ENCODE measurements around the gene FCHO2. TPM values are rescaled to one million over a fixed set of nuclear protein-coding genes. Genes with fewer than 3 reads are reported as not detected.
A peak's percentile ranks its signal among the peaks of the same experiment; 100 is the strongest.

FCHO2 gene
- polyA plus RNA-seq, 1 donor from 2014 or later, result 1.3 TPM

- Mint-ChIP-seq H3K4me3 (peak overlapping the region in 1 of 4 donors; percentile 10), H3K27me3 (peaks cover 62% of the 10 kb centered on the region), H3K36me3 (no peaks in the 10 kb centered on the region), H3K4me1 (peaks cover 5 to 15% (median 12%) of the 10 kb centered on the region in 3 donors), H3K9me3 (peaks cover 0 to 3% (median 2%) of the 10 kb centered on the region in 3 donors), H3K27ac (no peak overlapping the region)
Observed at GRCh38 chr5:73121119-73121463, 165.2 kb downstream of the FCHO2 start.

- no peaks in the 10 kb centered on the region for H3K36me3 Mint-ChIP-seq
- H3K4me1 Mint-ChIP-seq, result peaks cover 5 to 20% (median 12%) of the 10 kb centered on the region in 3 donors
- H3K27ac Mint-ChIP-seq, result no peak overlapping the region
- H3K27me3 Mint-ChIP-seq, result peaks cover 52% of the 10 kb centered on the region
- H3K4me3 Mint-ChIP-seq, result peak overlapping the region in 1 of 4 donors; percentile 12
- H3K9me3 Mint-ChIP-seq, result no peaks in the 10 kb centered on the region
Observed at GRCh38 chr5:73122875-73123810, 167.3 kb downstream of the FCHO2 start.

- no peaks in the 10 kb centered on the region for H3K9me3 Mint-ChIP-seq
- no peak overlapping the region for H3K4me3 Mint-ChIP-seq
- H3K27me3 Mint-ChIP-seq, result peaks cover 44% of the 10 kb centered on the region
- no peaks in the 10 kb centered on the region for H3K36me3 Mint-ChIP-seq
- no peak overlapping the region for H3K27ac Mint-ChIP-seq
- H3K4me1 Mint-ChIP-seq, result peaks cover 5 to 16% (median 10%) of the 10 kb centered on the region in 3 donors
Observed at GRCh38 chr5:73125289-73125688, 169.4 kb downstream of the FCHO2 start.

DNA sequence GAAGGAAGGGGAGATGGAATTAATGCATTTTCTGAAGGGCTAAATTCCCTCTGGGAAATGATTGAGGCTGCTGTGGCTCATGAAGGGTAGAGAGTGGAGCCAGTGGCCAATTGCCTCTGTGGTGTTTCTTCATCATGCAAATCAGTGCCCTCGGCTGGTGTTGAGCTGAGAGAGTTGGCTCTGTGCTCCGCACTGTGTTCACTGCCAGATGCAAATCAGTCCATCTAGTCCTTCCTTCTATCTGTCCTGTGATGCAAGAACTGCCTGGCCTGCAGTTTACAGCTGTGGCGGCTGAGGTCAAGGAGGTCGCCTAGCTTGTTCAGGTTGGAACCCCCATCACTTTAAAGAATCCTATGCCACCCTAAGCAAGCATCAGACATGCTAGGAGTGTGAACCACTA is 170.5 kb downstream of the FCHO2 start:
- H3K9me3 Mint-ChIP-seq, result no peaks in the 10 kb centered on the region
- H3K4me1 Mint-ChIP-seq, result peaks cover 2 to 13% (median 5%) of the 10 kb centered on the region in 3 donors
- H3K36me3 Mint-ChIP-seq, result no peaks in the 10 kb centered on the region
- peaks cover 37% of the 10 kb centered on the region for H3K27me3 Mint-ChIP-seq
- peak overlapping the region in 1 of 3 donors; percentile 55 for H3K27ac Mint-ChIP-seq
- no peak overlapping the region for H3K4me3 Mint-ChIP-seq

- Mint-ChIP-seq H3K27ac (peak overlapping the region in 1 of 3 donors; percentile 55), H3K9me3 (no peaks in the 10 kb centered on the region)
Observed at GRCh38 chr5:73126957-73127356, 171.1 kb downstream of the FCHO2 start.

GRCh38 chr5:73129143-73129542 is 173.3 kb downstream of the FCHO2 start:
- H3K27ac Mint-ChIP-seq, result no peak overlapping the region
- H3K4me3 Mint-ChIP-seq, result no peak overlapping the region
- no peaks in the 10 kb centered on the region for H3K9me3 Mint-ChIP-seq
- H3K4me1 Mint-ChIP-seq, result peaks cover 0 to 5% (median 0%) of the 10 kb centered on the region in 3 donors
- H3K27me3 Mint-ChIP-seq, result peaks cover 21% of the 10 kb centered on the region
- H3K36me3 Mint-ChIP-seq, result no peaks in the 10 kb centered on the region

More at GRCh38 chr5:73126957-73127356, 171.1 kb downstream of the FCHO2 start:
- Mint-ChIP-seq H3K4me1 (peaks cover 0 to 13% (median 0%) of the 10 kb centered on the region in 3 donors), H3K36me3 (no peaks in the 10 kb centered on the region), H3K27me3 (peaks cover 33% of the 10 kb centered on the region), H3K4me3 (no peak overlapping the region)

DNA sequence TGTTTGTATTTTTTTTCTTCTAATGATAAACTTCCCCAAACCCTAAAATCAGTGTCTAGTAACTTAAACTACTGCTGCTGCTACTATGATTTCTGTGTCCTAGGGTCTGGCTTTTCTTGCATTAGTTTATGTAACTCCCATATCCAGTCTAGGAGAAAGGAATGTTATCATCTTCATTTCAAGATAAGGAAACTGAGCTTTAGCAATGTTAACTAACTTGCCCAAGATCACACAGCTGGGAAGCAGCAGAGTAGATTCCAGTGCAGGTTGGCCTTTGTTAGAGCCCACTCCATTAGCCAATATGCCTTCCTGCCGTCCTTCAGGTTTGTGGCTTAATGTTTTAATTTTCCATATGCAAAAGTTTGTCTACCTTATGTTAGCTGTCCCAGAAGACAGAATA is 175.0 kb downstream of the FCHO2 start:
- H3K4me3 Mint-ChIP-seq, result no peak overlapping the region
- peaks cover 0 to 6% (median 0%) of the 10 kb centered on the region in 3 donors for H3K4me1 Mint-ChIP-seq
- peaks cover 18% of the 10 kb centered on the region for H3K27me3 Mint-ChIP-seq
- no peaks in the 10 kb centered on the region for H3K36me3 Mint-ChIP-seq
- peaks cover 0 to 3% (median 0%) of the 10 kb centered on the region in 3 donors for H3K9me3 Mint-ChIP-seq
- H3K27ac Mint-ChIP-seq, result no peak overlapping the region

GRCh38 chr5:73131711-73132425 is 176.0 kb downstream of the FCHO2 start:
- H3K27me3 Mint-ChIP-seq, result peaks cover 14% of the 10 kb centered on the region

GRCh38 chr5:73132759-73133158 is 176.9 kb downstream of the FCHO2 start:
- H3K4me3 Mint-ChIP-seq, result no peak overlapping the region
- H3K27ac Mint-ChIP-seq, result no peak overlapping the region
- H3K27me3 Mint-ChIP-seq, result peaks cover 17% of the 10 kb centered on the region
- no peaks in the 10 kb centered on the region for H3K36me3 Mint-ChIP-seq
- peaks cover 0 to 3% (median 0%) of the 10 kb centered on the region in 3 donors for H3K9me3 Mint-ChIP-seq
- H3K4me1 Mint-ChIP-seq, result peaks cover 0 to 1% (median 0%) of the 10 kb centered on the region in 3 donors

More at GRCh38 chr5:73131711-73132425, 176.0 kb downstream of the FCHO2 start:
- Mint-ChIP-seq H3K4me1 (peaks cover 0 to 1% (median 0%) of the 10 kb centered on the region in 3 donors), H3K9me3 (peaks cover 0 to 3% (median 0%) of the 10 kb centered on the region in 3 donors), H3K36me3 (no peaks in the 10 kb centered on the region), H3K27ac (no peak overlapping the region), H3K4me3 (no peak overlapping the region)

GRCh38 chr5:73135021-73135420 is 179.2 kb downstream of the FCHO2 start:
- Mint-ChIP-seq H3K27ac (no peak overlapping the region), H3K27me3 (peaks cover 18% of the 10 kb centered on the region), H3K36me3 (no peaks in the 10 kb centered on the region), H3K9me3 (peaks cover 0 to 3% (median 0%) of the 10 kb centered on the region in 3 donors), H3K4me1 (peaks cover 0 to 1% (median 0%) of the 10 kb centered on the region in 3 donors), H3K4me3 (no peak overlapping the region)

DNA sequence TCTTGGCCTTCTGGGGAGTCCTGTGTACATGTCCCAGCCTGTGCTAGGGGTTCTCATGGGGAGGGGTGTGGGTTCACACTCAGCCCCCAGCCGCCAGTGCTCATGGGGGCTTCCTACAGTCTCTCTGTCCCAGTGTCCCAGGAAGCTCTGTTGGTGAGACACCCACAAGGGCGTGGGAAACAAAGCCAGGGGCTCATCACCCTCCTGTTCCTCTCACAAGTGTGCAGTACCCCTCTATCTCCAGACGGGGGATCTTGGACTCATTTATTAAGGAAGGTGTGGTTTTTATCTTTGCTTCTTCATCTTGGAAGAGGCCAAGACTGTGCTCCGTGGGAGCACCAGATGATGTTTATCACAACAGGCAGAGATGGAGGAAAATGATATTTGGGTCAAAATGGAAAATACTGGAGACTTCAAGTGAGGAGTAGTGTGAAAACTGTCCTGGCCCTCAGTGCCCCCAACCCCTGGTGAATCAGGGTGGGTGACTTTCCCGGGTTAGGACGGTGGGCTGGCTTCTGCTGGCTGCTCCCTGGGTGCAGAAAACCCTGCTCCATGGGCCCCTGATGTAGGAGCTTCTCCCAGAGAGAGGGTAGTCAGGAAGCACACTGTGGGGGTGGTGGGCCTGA is 179.7 kb downstream of the FCHO2 start:
- Mint-ChIP-seq H3K27me3 (peaks cover 18% of the 10 kb centered on the region), H3K4me1 (peaks cover 0 to 1% (median 0%) of the 10 kb centered on the region in 3 donors), H3K27ac (no peak overlapping the region), H3K9me3 (peaks cover 0 to 3% (median 0%) of the 10 kb centered on the region in 3 donors), H3K4me3 (no peak overlapping the region), H3K36me3 (no peaks in the 10 kb centered on the region)

- H3K27me3 Mint-ChIP-seq, result peaks cover 18% of the 10 kb centered on the region
- H3K9me3 Mint-ChIP-seq, result peaks cover 0 to 3% (median 0%) of the 10 kb centered on the region in 3 donors
- no peak overlapping the region for H3K4me3 Mint-ChIP-seq
Observed at GRCh38 chr5:73136055-73136562, 180.3 kb downstream of the FCHO2 start.

DNA sequence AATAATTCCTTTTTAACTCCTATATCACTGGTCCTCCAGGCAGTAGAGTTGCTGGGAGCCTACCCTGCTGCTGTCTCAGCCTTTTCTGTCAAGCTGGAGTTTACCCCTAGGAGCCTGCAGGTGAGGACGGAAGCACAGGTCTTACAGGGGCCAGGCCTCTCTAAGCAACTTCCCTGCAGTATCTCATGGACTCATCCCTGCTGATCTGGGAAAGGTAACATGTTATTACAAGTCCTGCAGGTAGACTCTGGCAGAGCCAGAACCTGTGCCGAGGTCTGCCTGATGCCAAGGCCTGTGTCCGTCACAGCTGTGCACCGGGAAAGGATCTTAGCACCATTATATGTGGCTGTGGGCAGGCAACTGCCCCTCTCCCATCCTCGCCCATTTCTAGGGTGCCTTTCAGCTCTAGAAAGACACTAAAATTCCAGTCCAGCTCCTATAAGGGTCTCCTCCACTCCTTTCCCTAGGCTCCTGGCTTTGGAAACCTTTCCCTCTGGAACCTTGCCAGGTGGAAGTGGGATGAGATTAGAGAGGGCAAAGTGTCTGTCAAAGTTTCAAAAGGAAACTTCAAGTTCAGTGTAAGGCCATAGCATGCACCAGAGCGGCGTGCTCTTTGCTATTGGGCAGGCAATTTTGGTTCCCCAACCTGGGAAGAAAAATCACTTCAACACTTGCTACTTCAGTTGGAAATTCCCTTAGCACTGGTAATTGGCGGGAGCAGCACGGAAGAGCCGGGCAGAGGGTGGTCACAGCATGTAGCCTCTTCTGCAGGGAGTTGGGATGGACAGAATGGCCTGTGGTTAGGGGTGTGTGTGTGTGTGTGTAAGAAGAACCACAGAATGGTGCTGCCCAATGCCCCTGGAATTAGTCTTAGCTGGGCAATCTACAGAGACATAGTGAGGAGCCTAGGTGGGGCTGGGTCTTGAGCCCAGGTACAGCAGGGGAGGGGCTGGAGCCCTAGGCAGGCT is 182.0 kb downstream of the FCHO2 start:
- H3K27me3 Mint-ChIP-seq, result peaks cover 23% of the 10 kb centered on the region

More at GRCh38 chr5:73136055-73136562, 180.3 kb downstream of the FCHO2 start:
- peaks cover 0 to 1% (median 0%) of the 10 kb centered on the region in 3 donors for H3K4me1 Mint-ChIP-seq
- H3K36me3 Mint-ChIP-seq, result no peaks in the 10 kb centered on the region
- no peak overlapping the region for H3K27ac Mint-ChIP-seq

More for the DNA sequence above, 182.0 kb downstream of the FCHO2 start:
- no peaks in the 10 kb centered on the region for H3K36me3 Mint-ChIP-seq
- H3K9me3 Mint-ChIP-seq, result peaks cover 0 to 3% (median 0%) of the 10 kb centered on the region in 3 donors
- no peak overlapping the region for H3K27ac Mint-ChIP-seq
- H3K4me1 Mint-ChIP-seq, result peaks cover 0 to 1% (median 0%) of the 10 kb centered on the region in 3 donors
- H3K4me3 Mint-ChIP-seq, result peak overlapping the region in 1 of 4 donors; percentile 44

Measured in IgD-negative memory B cell (primary cell).